Neural cell (in vitro differentiated cells): ENCODE measurements around the gene TMEM125. TPM values are rescaled to one million over a fixed set of nuclear protein-coding genes. Genes with fewer than 3 reads are reported as not detected.

Experiments
- H2AFZ ChIP-seq: fragments of 200-600, 300-800 bp; sonication (generic), shearing (Covaris generic); 2 replicates; pipeline ENCODE4 v1.6.0; 2014; ENCODE audit warnings: low read depth, mild to moderate bottlenecking, antibody characterized with exemption, low read length, moderate library complexity
- H3F3A ChIP-seq: fragments of 200-600 bp; shearing (Covaris generic); 2 replicates; pipeline ENCODE4 v1.6.1; 2016; ENCODE audit warnings: mild to moderate bottlenecking, moderate library complexity, mixed read lengths, antibody characterized with exemption, low read length; ENCODE audit not compliant: insufficient read depth, poor library complexity, severe bottlenecking
- H3K27ac ChIP-seq: fragments of 200-600, 300-800 bp; sonication (generic), shearing (Covaris generic); 2 replicates; pipeline ENCODE4 v1.5.1; 2014; ENCODE audit warnings: mild to moderate bottlenecking, low read length, moderate library complexity
- H3K27me3 ChIP-seq: fragments of 300-800, 200-600 bp; sonication (generic), shearing (Covaris generic); 2 replicates; pipeline ENCODE4 v1.6.0; 2014; ENCODE audit warnings: mild to moderate bottlenecking, low read depth, low read length, moderate library complexity; ENCODE audit not compliant: insufficient read depth
- H3K36me3 ChIP-seq: fragments of 300-800, 200-600 bp; sonication (generic), shearing (Covaris generic); 2 replicates; pipeline ENCODE4 v1.5.1; 2014; ENCODE audit warnings: mild to moderate bottlenecking, antibody characterized with exemption, low read length, moderate library complexity; ENCODE audit not compliant: insufficient read depth
- H3K4me2 ChIP-seq: fragments of 300-800, 200-600 bp; sonication (generic), shearing (Covaris generic); 2 replicates; pipeline ENCODE4 v1.6.0; 2014; ENCODE audit warnings: mild to moderate bottlenecking, low read length
- H3K4me3 ChIP-seq: fragments of 300-800, 200-600 bp; sonication (generic), shearing (Covaris generic); 2 replicates; pipeline ENCODE4 v1.5.1; 2014; ENCODE audit warnings: mild to moderate bottlenecking, low read length, moderate library complexity
- H3K79me2 ChIP-seq: fragments of 200-600 bp; shearing (Covaris generic); replicated peaks from 2 replicates; pipeline ENCODE4 v1.6.0; 2014; ENCODE audit warnings: mild to moderate bottlenecking, low read length, moderate library complexity; ENCODE audit not compliant: insufficient read depth
- H3K9ac ChIP-seq: fragments of 300-800, 200-600 bp; sonication (generic), shearing (Covaris generic); 2 replicates; pipeline ENCODE4 v1.6.1; 2016; ENCODE audit warnings: mild to moderate bottlenecking, low read length, mixed read lengths
- H3K9me2 ChIP-seq: fragments of 200-600 bp; shearing (Covaris generic); 2 replicates; pipeline ENCODE4 v1.6.1; 2016; ENCODE audit warnings: mild to moderate bottlenecking, low read length, mixed read lengths; ENCODE audit not compliant: insufficient read depth
- H3K9me3 ChIP-seq: fragments of 200-600, 300-800 bp; sonication (generic), shearing (Covaris generic); 2 replicates; pipeline ENCODE4 v1.6.1; 2016; ENCODE audit warnings: mild to moderate bottlenecking, mixed run types, low read length, moderate library complexity, mixed read lengths
- H4K20me1 ChIP-seq: fragments of 200-600 bp; shearing (Covaris generic); 2 replicates; pipeline ENCODE4 v1.6.1; 2016; ENCODE audit warnings: mild to moderate bottlenecking, mixed run types; ENCODE audit not compliant: insufficient read depth
- CTCF ChIP-seq: fragments of 450-650 bp; IDR thresholded peaks from 2 replicates; pipeline ENCODE4 v1.5.1; 2014; ENCODE audit warnings: antibody characterized with exemption, mild to moderate bottlenecking, moderate library complexity; ENCODE audit not compliant: poor library complexity, severe bottlenecking
- EP300 ChIP-seq: fragments of 450-650 bp; conservative IDR thresholded peaks from 2 replicates; pipeline ENCODE4 v1.6.1; 2014; ENCODE audit warnings: antibody characterized with exemption, mild to moderate bottlenecking, moderate library complexity; ENCODE audit not compliant: poor library complexity, severe bottlenecking
- EZH2 ChIP-seq: fragments of 200-600, 300-800 bp; shearing (Covaris generic), sonication (generic); IDR thresholded peaks from 2 replicates; pipeline ENCODE4 v1.6.1; 2014; ENCODE audit warnings: antibody characterized with exemption, low read length, borderline replicate concordance, mild to moderate bottlenecking; ENCODE audit not compliant: insufficient read depth, poor library complexity, severe bottlenecking
- MXI1 ChIP-seq: fragments of 450-650 bp; conservative IDR thresholded peaks from 2 replicates; pipeline ENCODE4 v1.6.1; 2014; ENCODE audit warnings: antibody characterized with exemption, mild to moderate bottlenecking; ENCODE audit not compliant: poor library complexity, severe bottlenecking
- POLR2AphosphoS5 ChIP-seq: IDR thresholded peaks from 2 replicates; pipeline ENCODE4 v1.6.1; 2012
- RAD21 ChIP-seq: fragments of 450-650 bp; conservative IDR thresholded peaks from 2 replicates; pipeline ENCODE4 v1.6.1; 2014; ENCODE audit warnings: antibody characterized with exemption, mild to moderate bottlenecking, moderate library complexity
- REST ChIP-seq: IDR thresholded peaks from 2 replicates; pipeline ENCODE4 v1.6.1; 2012; ENCODE audit warnings: borderline replicate concordance
- SMC3 ChIP-seq: fragments of 450-650 bp; conservative IDR thresholded peaks from 2 replicates; pipeline ENCODE4 v1.6.1; 2014; ENCODE audit warnings: antibody characterized with exemption, mild to moderate bottlenecking, moderate library complexity; ENCODE audit not compliant: poor library complexity
- TAF1 ChIP-seq: IDR thresholded peaks from 2 replicates; pipeline ENCODE4 v1.6.1; 2012; ENCODE audit warnings: low read depth
- polyA plus RNA-seq: library from polyadenylated mRNA; depleted of rRNA; stranded (reverse); fragments of >200 nt; gene quantifications from 2 replicates; pipeline ENCODE4 v1.2.3, GENCODE V29; 2014

TMEM125 gene
- polyA plus RNA-seq, 1 donor from 2014 or later = not detected

- no peaks in the 10 kb centered on the region for H3F3A ChIP-seq
- H2AFZ ChIP-seq = no peak overlapping the region
- H3K79me2 ChIP-seq = no peaks in the 10 kb centered on the region
- no peak overlapping the region for H3K27ac ChIP-seq
- no peak for TF ChIP-seq RAD21
- TF ChIP-seq EZH2 = no peak
- no peak for TF ChIP-seq SMC3
- no peak for TF ChIP-seq EP300
- no peak for TF ChIP-seq CTCF
- no peak for TF ChIP-seq POLR2AphosphoS5
- TF ChIP-seq TAF1 = no peak
- TF ChIP-seq REST = no peak
- TF ChIP-seq MXI1 = no peak
- H3K36me3 ChIP-seq = no peaks in the 10 kb centered on the region
- no peaks in the 10 kb centered on the region for H3K9me3 ChIP-seq
- H3K9me2 ChIP-seq = no peaks in the 10 kb centered on the region
- H4K20me1 ChIP-seq = no peaks in the 10 kb centered on the region
- H3K27me3 ChIP-seq = no peaks in the 10 kb centered on the region
- H3K9ac ChIP-seq = no peak overlapping the region
- H3K4me2 ChIP-seq = no peak overlapping the region
- no peak overlapping the region for H3K4me3 ChIP-seq
Measured at GRCh38 chr1:43247256-43247921, 22.4 kb upstream of the TMEM125 start.

GRCh38 chr1:43250351-43250761 lies 19.4 kb upstream of the TMEM125 start:
- H3K36me3 ChIP-seq = no peaks in the 10 kb centered on the region
- H3K4me3 ChIP-seq = no peak overlapping the region
- no peaks in the 10 kb centered on the region for H3F3A ChIP-seq
- TF ChIP-seq SMC3 (no peak), MXI1 (no peak), POLR2AphosphoS5 (no peak), REST (no peak), TAF1 (no peak), RAD21 (no peak), CTCF (no peak), EZH2 (no peak), EP300 (no peak)
- H3K27me3 ChIP-seq = no peaks in the 10 kb centered on the region
- H2AFZ ChIP-seq = no peak overlapping the region
- no peaks in the 10 kb centered on the region for H4K20me1 ChIP-seq
- no peaks in the 10 kb centered on the region for H3K9me3 ChIP-seq
- H3K9ac ChIP-seq = no peak overlapping the region
- no peak overlapping the region for H3K27ac ChIP-seq
- no peak overlapping the region for H3K4me2 ChIP-seq
- H3K79me2 ChIP-seq = no peaks in the 10 kb centered on the region
- no peaks in the 10 kb centered on the region for H3K9me2 ChIP-seq
